ENCODE results near the gene OR51Q1. TPM values are rescaled to one million over a fixed set of nuclear protein-coding genes. Genes with fewer than 3 reads are reported as not detected.

OR51Q1 gene
- total RNA-seq, 6 experiments from 2014 or later: not detected

- no peak for DNase-seq
- H3K36me3 Mint-ChIP-seq (ENCODE audit: low read depth): no peaks in the 10 kb centered on the region
- H3K27ac Mint-ChIP-seq: no peak overlapping the region
- H3K9me3 Mint-ChIP-seq: no peaks in the 10 kb centered on the region
- TF ChIP-seq CTCF (IDR thresholded peaks at IDR 0.05): no peak
- no peaks in the 10 kb centered on the region for H3K4me1 Mint-ChIP-seq (ENCODE audit: low read depth)
- H3K27me3 Mint-ChIP-seq (ENCODE audit: insufficient read depth): no peaks in the 10 kb centered on the region; the same call in none of the 2 replicates
- H3K4me3 Mint-ChIP-seq: no peak overlapping the region
Measured at GRCh38 chr11:5443835-5444393, 22.0 kb downstream of the OR51Q1 start.

GRCh38 chr11:5449023-5449422, 27.1 kb downstream of the OR51Q1 start, which contains the start of gene OR51I2:
OR51I2 (plus strand) TSS chr11:5449323; CDS start chr11:5453489, 4,166 bp downstream.
- no peak for TF ChIP-seq CTCF (IDR thresholded peaks at IDR 0.05)
- Mint-ChIP-seq H3K9me3 (no peaks in the 10 kb centered on the region), H3K4me3 (no peak within 1 kb of the TSS), H3K27me3 (ENCODE audit: insufficient read depth) (peaks cover 1% of the 10 kb centered on the region; the same call in 1 of the 2 replicates), H3K36me3 (ENCODE audit: low read depth) (no peaks in the 10 kb centered on the region), H3K27ac (no peak within 1 kb of the TSS), H3K4me1 (ENCODE audit: low read depth) (no peaks in the 10 kb centered on the region)
- no peak for DNase-seq

DNA sequence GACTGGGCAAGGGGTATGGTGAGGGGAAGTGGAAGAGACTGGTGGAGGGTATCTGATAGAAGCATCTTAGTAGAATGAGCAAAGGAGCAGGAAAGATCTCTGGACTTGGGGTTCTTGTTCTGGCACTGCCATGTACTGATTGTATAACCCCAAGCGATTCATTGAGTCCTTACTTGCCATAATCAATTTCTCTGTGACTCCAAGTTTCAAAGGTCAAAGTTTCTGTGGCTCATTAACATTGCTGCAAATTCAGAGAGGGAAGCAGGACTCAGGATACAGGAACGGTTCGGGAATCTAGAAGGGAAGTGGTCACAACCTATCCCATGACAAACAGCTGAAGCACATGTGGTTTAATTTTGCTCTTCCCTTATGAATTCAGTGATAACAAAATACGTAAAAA, 27.5 kb downstream of the OR51Q1 start:
- H3K27me3 Mint-ChIP-seq (ENCODE audit: insufficient read depth): peaks cover 1% of the 10 kb centered on the region; the same call in 1 of the 2 replicates
- H3K27ac Mint-ChIP-seq: no peak overlapping the region
- DNase-seq: no peak
- no peaks in the 10 kb centered on the region for H3K36me3 Mint-ChIP-seq (ENCODE audit: low read depth)
- H3K4me1 Mint-ChIP-seq (ENCODE audit: low read depth): no peaks in the 10 kb centered on the region
- H3K4me3 Mint-ChIP-seq: no peak overlapping the region
- TF ChIP-seq CTCF (IDR thresholded peaks at IDR 0.05): no peak
- no peaks in the 10 kb centered on the region for H3K9me3 Mint-ChIP-seq

DNA sequence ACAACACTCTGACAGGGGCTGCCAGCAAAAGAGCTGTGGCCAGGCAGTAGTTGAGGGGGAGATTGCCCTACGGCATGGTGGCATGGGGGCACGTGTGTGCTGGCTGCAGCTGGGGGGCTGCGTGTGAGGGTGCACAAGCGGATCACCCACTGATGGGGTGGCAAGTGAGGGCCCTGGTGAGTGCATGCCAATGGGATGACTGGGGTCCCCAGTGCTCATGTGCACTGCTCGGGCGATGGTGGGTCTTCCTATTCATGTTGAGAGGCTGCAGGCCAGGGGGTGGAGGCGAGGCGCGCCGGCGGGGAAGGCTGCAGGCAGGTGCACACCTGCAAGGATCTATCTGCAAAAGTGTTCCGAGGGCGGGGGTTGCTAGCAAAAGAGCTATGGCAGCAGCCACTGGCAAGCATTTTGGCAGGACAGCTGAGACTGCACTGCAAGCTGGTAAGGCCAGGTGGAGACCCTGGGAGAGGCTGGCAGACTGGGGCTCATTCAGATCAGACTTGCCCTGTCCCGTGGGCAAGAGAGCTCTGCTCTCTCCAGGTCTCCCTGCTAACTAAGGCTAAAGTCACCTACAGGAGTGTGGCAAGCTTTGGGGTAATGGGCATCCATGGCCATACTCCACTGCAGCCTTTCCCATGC, 39.2 kb downstream of the OR51Q1 start:
- no peaks in the 10 kb centered on the region for H3K4me1 Mint-ChIP-seq (ENCODE audit: low read depth)
- TF ChIP-seq CTCF (IDR thresholded peaks at IDR 0.05): no peak
- H3K4me3 Mint-ChIP-seq: no peak overlapping the region
- no peaks in the 10 kb centered on the region for H3K36me3 Mint-ChIP-seq (ENCODE audit: low read depth)
- H3K27ac Mint-ChIP-seq: no peak overlapping the region
- no peaks in the 10 kb centered on the region for H3K9me3 Mint-ChIP-seq
- DNase-seq: no peak
- H3K27me3 Mint-ChIP-seq (ENCODE audit: insufficient read depth): peaks cover 2% of the 10 kb centered on the region; the same call in 1 of the 2 replicates

GRCh38 chr11:5467527-5467926, 45.6 kb downstream of the OR51Q1 start:
- DNase-seq: no peak
- no peak for TF ChIP-seq CTCF (IDR thresholded peaks at IDR 0.05)
- Mint-ChIP-seq H3K9me3 (no peaks in the 10 kb centered on the region), H3K4me1 (ENCODE audit: low read depth) (no peaks in the 10 kb centered on the region), H3K4me3 (no peak overlapping the region), H3K36me3 (ENCODE audit: low read depth) (no peaks in the 10 kb centered on the region), H3K27ac (no peak overlapping the region), H3K27me3 (ENCODE audit: insufficient read depth) (peaks cover 8% of the 10 kb centered on the region)

Other genes with a start within 250 kb of the OR51Q1 start
- not detected for gene OR51V1, start 221.4 kb upstream of the OR51Q1 start, total RNA-seq (2021; fragmentation: NEBNext Ultra II Directional; extraction: Animal tissue kit (Norgen Biotek cat#: 25700))
- not detected for gene HBB, start 195.0 kb upstream of the OR51Q1 start, total RNA-seq (2021; fragmentation: NEBNext Ultra II Directional; extraction: Animal tissue kit (Norgen Biotek cat#: 25700))
- gene HBD, start 187.6 kb upstream of the OR51Q1 start, total RNA-seq (2021; fragmentation: NEBNext Ultra II Directional; extraction: Animal tissue kit (Norgen Biotek cat#: 25700)): not detected
- not detected for gene HBG1, start 172.3 kb upstream of the OR51Q1 start, total RNA-seq (2021; fragmentation: NEBNext Ultra II Directional; extraction: Animal tissue kit (Norgen Biotek cat#: 25700))
- gene HBG2, start 167.3 kb upstream of the OR51Q1 start, total RNA-seq (2021; fragmentation: NEBNext Ultra II Directional; extraction: Animal tissue kit (Norgen Biotek cat#: 25700)): not detected
- gene HBE1, start 152.2 kb upstream of the OR51Q1 start, total RNA-seq (2021; fragmentation: NEBNext Ultra II Directional; extraction: Animal tissue kit (Norgen Biotek cat#: 25700)): not detected
- gene OR51B4, start 120.2 kb upstream of the OR51Q1 start, total RNA-seq (2021; fragmentation: NEBNext Ultra II Directional; extraction: Animal tissue kit (Norgen Biotek cat#: 25700)): not detected
- gene OR51B2, start 97.8 kb upstream of the OR51Q1 start, total RNA-seq (2021; fragmentation: NEBNext Ultra II Directional; extraction: Animal tissue kit (Norgen Biotek cat#: 25700)): not detected
- gene OR51B5, start 78.6 kb upstream of the OR51Q1 start, total RNA-seq (2021; fragmentation: NEBNext Ultra II Directional; extraction: Animal tissue kit (Norgen Biotek cat#: 25700)): under 1 TPM in 4 of 6 experiments, not detected in 2; 0.30 to 0.53 (median 0.42) TPM
- not detected for gene OR51B6, start 70.6 kb upstream of the OR51Q1 start, total RNA-seq (2021; fragmentation: NEBNext Ultra II Directional; extraction: Animal tissue kit (Norgen Biotek cat#: 25700))
- gene OR51M1, start 38.3 kb upstream of the OR51Q1 start, total RNA-seq (2021; fragmentation: NEBNext Ultra II Directional; extraction: Animal tissue kit (Norgen Biotek cat#: 25700)): under 1 TPM in 1 of 6 experiments, not detected in 5; 0.09 TPM
- gene OR51I1, start 19.4 kb downstream of the OR51Q1 start, total RNA-seq (2021; fragmentation: NEBNext Ultra II Directional; extraction: Animal tissue kit (Norgen Biotek cat#: 25700)): not detected
- gene OR51I2, start 27.2 kb downstream of the OR51Q1 start, total RNA-seq (2021; fragmentation: NEBNext Ultra II Directional; extraction: Animal tissue kit (Norgen Biotek cat#: 25700)): not detected
- not detected for gene OR52D1, start 66.6 kb downstream of the OR51Q1 start, total RNA-seq (2021; fragmentation: NEBNext Ultra II Directional; extraction: Animal tissue kit (Norgen Biotek cat#: 25700))
- not detected for gene UBQLN3, start 87.8 kb downstream of the OR51Q1 start, total RNA-seq (2021; fragmentation: NEBNext Ultra II Directional; extraction: Animal tissue kit (Norgen Biotek cat#: 25700))
- under 1 TPM in 5 of 6 experiments, not detected in 1; 0.07 to 0.17 (median 0.11) TPM for gene UBQLNL, start 94.6 kb downstream of the OR51Q1 start, total RNA-seq (2021; fragmentation: NEBNext Ultra II Directional; extraction: Animal tissue kit (Norgen Biotek cat#: 25700))
- not detected for gene OR52H1, start 126.4 kb downstream of the OR51Q1 start, total RNA-seq (2021; fragmentation: NEBNext Ultra II Directional; extraction: Animal tissue kit (Norgen Biotek cat#: 25700))
- gene OR52B6, start 158.8 kb downstream of the OR51Q1 start, total RNA-seq (2021; fragmentation: NEBNext Ultra II Directional; extraction: Animal tissue kit (Norgen Biotek cat#: 25700)): not detected
- 1 to 10 TPM; 4.0 to 9.0 (median 6.6) TPM for gene TRIM6, start 174.5 kb downstream of the OR51Q1 start, total RNA-seq (2021; fragmentation: NEBNext Ultra II Directional; extraction: Animal tissue kit (Norgen Biotek cat#: 25700))
- gene TRIM34, start 202.9 kb downstream of the OR51Q1 start, total RNA-seq (2021; fragmentation: NEBNext Ultra II Directional; extraction: Animal tissue kit (Norgen Biotek cat#: 25700)): 1 to 10 TPM; 3.8 to 6.9 (median 4.9) TPM